C1 segment of cervical spinal cord (tissue), 14 donors: ENCODE data around the gene ELOA2.
"Not testable (repeated sequence)": the region's sequence is repeated elsewhere in the genome, so short reads cannot be mapped to it uniquely, and the experiment has no call there.

Experiments used
- DNase-seq, 14 donors: peaks; one replicate each; lab custom pipeline; 2025; lab: John Stamatoyannopoulos, UW

ELOA2 gene

DNA sequence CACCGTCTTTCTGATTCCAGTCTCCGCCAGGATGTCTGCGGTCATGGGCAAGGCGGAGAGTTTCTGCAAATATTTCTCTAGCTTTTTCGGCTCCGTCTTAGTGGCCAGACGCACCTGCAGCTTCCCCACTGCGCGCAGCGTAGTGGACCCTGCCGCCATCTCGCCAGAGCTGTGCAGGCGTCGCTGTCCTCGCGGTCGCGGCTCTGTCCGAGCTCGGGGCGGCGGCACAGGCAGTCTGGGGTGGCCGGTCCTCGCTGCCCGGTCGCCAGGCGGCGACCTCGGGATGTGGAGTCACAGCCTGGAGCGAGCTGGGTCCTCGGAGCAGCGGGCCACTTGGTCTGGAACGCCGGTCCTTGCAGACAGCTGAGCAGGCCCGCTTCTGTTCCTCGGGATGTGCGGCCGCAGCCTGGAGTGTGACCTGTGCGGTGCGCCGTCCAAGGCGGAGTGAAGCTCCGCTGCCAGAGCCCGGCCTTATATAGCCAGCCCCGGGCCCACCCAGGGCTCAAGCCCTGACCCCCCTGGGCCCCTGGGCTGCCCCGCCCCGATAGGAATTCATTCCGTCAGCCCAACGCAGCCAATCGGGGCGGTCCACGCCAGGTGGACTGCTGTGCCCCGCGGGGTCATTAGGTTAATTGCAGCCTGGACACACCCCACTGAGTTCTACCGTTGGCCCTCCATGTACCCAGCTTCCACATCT lies 11.5 kb downstream of the ELOA2 start:
- DNase-seq = not testable (repeated sequence)

DNA sequence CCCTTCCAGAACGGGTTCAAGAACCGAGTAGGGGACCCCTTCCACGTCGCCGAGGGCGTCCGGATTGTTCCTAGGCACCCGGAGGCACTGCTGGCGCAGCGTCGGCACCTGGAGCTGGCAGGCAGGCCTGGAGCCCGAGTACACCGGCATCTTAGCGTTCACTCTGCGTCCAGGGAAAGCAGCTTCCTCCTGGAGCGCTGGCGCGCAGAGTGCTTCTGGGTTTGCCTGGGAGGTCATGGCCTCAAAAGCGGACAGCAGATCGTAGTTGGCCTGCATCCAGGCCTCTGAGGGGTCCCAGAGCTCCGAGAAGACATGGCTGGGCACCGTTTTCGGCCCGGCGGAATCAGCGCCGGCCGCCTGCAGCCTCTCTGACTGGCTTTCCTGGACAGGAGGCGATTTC lies 12.6 kb downstream of the ELOA2 start:
- DNase-seq = not testable (repeated sequence)

DNA sequence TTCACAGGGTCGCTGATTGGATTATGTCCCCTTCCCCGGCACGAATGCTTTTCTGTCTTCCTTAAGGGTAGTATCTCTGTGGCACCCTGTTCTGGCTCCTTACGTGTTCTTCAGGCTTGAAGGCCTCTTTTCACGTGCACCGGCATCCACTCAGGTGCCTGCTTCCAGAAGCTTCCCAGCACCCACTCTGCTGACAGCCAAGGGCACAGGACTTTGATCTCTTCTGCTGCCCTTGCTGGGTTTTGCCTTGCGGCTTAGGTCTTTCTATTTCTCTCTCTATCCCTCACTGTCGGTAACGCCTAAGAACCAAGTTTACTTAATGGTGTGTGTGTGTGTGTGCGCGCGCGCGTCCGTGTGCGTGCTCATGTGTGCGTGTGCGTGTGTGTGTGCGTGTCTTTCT lies 14.7 kb downstream of the ELOA2 start:
- not testable (repeated sequence) for DNase-seq

DNA sequence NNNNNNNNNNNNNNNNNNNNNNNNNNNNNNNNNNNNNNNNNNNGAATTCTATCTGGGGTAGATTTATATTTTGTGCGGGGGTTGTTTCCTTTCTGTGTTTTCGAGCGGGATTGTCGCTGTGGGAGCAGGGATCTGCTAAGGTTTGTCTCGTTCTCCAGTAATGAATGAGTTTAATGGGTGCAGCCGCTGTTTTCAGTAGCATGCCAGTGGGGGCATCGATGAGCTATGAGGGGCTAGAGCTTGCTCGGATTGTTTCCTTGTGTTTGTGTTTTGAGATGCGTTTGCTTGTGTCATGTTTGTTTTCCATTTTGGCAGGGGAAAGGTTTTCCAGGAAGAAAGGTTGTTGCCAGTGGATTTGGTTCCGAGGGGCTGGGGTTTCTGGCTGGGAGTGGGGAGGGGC lies 15.6 kb downstream of the ELOA2 start:
- DNase-seq = not testable (repeated sequence)
